HepG2 (cell line): ENCODE measurements around the gene LILRB4.

Experiments used
- CTCF ChIP-seq: sonication (generic); formaldehyde crosslinking; IDR thresholded peaks from 2 replicates; pipeline ENCODE4 v1.5.0; 2020; ENCODE audit warnings: mild to moderate bottlenecking, missing genetic modification reagents, moderate library complexity
- ETV6 ChIP-seq: sonication (generic); formaldehyde crosslinking; conservative IDR thresholded peaks from 2 replicates; pipeline ENCODE4 v1.4.0; 2020; ENCODE audit warnings: missing genetic modification reagents
- FOSL1 ChIP-seq: sonication (generic); formaldehyde crosslinking; IDR thresholded peaks from 2 replicates; pipeline ENCODE4 v1.9.0; 2021; ENCODE audit warnings: missing genetic modification reagents, borderline replicate concordance
- KAT7 ChIP-seq: IDR thresholded peaks from 2 replicates; pipeline ENCODE4 v1.6.1; 2018; ENCODE audit warnings: borderline replicate concordance, missing compliant biosample characterization
- NFYB ChIP-seq: sonication (generic); formaldehyde crosslinking; IDR thresholded peaks from 2 replicates; pipeline ENCODE4 v1.4.0; 2020; ENCODE audit warnings: missing genetic modification reagents
- POLR2A ChIP-seq, 2 experiments: IDR thresholded peaks; 2 replicates each; pipeline ENCODE4 v1.6.1; 2011; ENCODE audit warnings: low read depth in 2 of 2, low read length in 2 of 2, mild to moderate bottlenecking in 1 of 2, moderate library complexity in 1 of 2; ENCODE audit not compliant: insufficient read depth in 1 of 2
- PPARG ChIP-seq: conservative IDR thresholded peaks from 2 replicates; pipeline ENCODE4 v1.6.1; 2016; ENCODE audit warnings: missing biosample characterization, missing genetic modification reagents
- RAD21 ChIP-seq: fragments of 450-650 bp; formaldehyde crosslinking; IDR thresholded peaks from 2 replicates; pipeline ENCODE4 v1.5.0; 2020; ENCODE audit warnings: mild to moderate bottlenecking
- ZBTB40 ChIP-seq, 2 experiments: fragments of 450-650 bp in 1 of 2; sonication (generic) in 1 of 2; formaldehyde crosslinking in 1 of 2; IDR thresholded peaks; 2 replicates each; pipeline versions ENCODE4 v1.6.1 to v1.8.0; 2016 to 2022; ENCODE audit warnings: antibody characterized with exemption in 1 of 2, mild to moderate bottlenecking in 1 of 2, missing genetic modification reagents in 1 of 2
- ZKSCAN1 ChIP-seq: fragments of 150-350 bp; IDR thresholded peaks from 2 replicates; pipeline ENCODE4 v1.6.1; 2014; ENCODE audit warnings: low read length
- ZNF782 ChIP-seq: sonication (generic); formaldehyde crosslinking; IDR thresholded peaks from 2 replicates; pipeline ENCODE4 v1.4.0; 2020; ENCODE audit warnings: missing genetic modification reagents, mild to moderate bottlenecking, borderline replicate concordance
- TF ChIP-seq, protein P1 (sequence below): conservative IDR thresholded peaks from 2 replicates; pipeline ENCODE4 v1.6.1; 2018; ENCODE audit warnings: missing genetic modification reagents
- TF ChIP-seq, protein P2 (sequence below): sonication (generic); formaldehyde crosslinking; IDR thresholded peaks from 2 replicates; pipeline ENCODE4 v1.4.0; 2020; ENCODE audit warnings: missing genetic modification reagents

GRCh38 chr19:54704928-54705327, 42.1 kb downstream of the LILRB4 start:
- TF ChIP-seq CTCF (CRISPR knock-in tag), result no peak
- no peak for TF ChIP-seq ETV6 (CRISPR knock-in tag)
- TF ChIP-seq, protein P1, sequence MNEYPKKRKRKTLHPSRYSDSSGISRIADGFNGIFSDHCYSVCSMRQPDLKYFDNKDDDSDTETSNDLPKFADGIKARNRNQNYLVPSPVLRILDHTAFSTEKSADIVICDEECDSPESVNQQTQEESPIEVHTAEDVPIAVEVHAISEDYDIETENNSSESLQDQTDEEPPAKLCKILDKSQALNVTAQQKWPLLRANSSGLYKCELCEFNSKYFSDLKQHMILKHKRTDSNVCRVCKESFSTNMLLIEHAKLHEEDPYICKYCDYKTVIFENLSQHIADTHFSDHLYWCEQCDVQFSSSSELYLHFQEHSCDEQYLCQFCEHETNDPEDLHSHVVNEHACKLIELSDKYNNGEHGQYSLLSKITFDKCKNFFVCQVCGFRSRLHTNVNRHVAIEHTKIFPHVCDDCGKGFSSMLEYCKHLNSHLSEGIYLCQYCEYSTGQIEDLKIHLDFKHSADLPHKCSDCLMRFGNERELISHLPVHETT (CRISPR knock-in tag), result no peak
- TF ChIP-seq ZNF782, result no peak
- no peak for TF ChIP-seq ZKSCAN1
- no peak for TF ChIP-seq FOSL1 (CRISPR knock-in tag)
- no peak for TF ChIP-seq RAD21 (CRISPR knock-in tag)
- no peak for TF ChIP-seq ZBTB40 (IDR thresholded peaks at IDR 0.05)
- TF ChIP-seq ZBTB40 (CRISPR knock-in tag; IDR thresholded peaks at IDR 0.05), result no peak
- TF ChIP-seq NFYB (CRISPR knock-in tag), result no peak
- no peak for TF ChIP-seq KAT7 (CRISPR knock-in tag)
- TF ChIP-seq PPARG (CRISPR knock-in tag), result no peak
- TF ChIP-seq, protein P2, sequence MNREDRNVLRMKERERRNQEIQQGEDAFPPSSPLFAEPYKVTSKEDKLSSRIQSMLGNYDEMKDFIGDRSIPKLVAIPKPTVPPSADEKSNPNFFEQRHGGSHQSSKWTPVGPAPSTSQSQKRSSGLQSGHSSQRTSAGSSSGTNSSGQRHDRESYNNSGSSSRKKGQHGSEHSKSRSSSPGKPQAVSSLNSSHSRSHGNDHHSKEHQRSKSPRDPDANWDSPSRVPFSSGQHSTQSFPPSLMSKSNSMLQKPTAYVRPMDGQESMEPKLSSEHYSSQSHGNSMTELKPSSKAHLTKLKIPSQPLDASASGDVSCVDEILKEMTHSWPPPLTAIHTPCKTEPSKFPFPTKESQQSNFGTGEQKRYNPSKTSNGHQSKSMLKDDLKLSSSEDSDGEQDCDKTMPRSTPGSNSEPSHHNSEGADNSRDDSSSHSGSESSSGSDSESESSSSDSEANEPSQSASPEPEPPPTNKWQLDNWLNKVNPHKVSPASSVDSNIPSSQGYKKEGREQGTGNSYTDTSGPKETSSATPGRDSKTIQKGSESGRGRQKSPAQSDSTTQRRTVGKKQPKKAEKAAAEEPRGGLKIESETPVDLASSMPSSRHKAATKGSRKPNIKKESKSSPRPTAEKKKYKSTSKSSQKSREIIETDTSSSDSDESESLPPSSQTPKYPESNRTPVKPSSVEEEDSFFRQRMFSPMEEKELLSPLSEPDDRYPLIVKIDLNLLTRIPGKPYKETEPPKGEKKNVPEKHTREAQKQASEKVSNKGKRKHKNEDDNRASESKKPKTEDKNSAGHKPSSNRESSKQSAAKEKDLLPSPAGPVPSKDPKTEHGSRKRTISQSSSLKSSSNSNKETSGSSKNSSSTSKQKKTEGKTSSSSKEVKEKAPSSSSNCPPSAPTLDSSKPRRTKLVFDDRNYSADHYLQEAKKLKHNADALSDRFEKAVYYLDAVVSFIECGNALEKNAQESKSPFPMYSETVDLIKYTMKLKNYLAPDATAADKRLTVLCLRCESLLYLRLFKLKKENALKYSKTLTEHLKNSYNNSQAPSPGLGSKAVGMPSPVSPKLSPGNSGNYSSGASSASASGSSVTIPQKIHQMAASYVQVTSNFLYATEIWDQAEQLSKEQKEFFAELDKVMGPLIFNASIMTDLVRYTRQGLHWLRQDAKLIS (CRISPR knock-in tag), result no peak
- TF ChIP-seq POLR2A (IDR thresholded peaks at IDR 0.05; ENCODE audit: insufficient read depth in 1 of 2, low read depth in 2 of 2, low read length in 2 of 2), result no peak
